Measurements from ENCODE around the gene TMEM185B.
"Not testable (repeated sequence)": the region's sequence is repeated elsewhere in the genome, so short reads cannot be mapped to it uniquely, and the experiment has no call there.

Gene TMEM185B

DNA sequence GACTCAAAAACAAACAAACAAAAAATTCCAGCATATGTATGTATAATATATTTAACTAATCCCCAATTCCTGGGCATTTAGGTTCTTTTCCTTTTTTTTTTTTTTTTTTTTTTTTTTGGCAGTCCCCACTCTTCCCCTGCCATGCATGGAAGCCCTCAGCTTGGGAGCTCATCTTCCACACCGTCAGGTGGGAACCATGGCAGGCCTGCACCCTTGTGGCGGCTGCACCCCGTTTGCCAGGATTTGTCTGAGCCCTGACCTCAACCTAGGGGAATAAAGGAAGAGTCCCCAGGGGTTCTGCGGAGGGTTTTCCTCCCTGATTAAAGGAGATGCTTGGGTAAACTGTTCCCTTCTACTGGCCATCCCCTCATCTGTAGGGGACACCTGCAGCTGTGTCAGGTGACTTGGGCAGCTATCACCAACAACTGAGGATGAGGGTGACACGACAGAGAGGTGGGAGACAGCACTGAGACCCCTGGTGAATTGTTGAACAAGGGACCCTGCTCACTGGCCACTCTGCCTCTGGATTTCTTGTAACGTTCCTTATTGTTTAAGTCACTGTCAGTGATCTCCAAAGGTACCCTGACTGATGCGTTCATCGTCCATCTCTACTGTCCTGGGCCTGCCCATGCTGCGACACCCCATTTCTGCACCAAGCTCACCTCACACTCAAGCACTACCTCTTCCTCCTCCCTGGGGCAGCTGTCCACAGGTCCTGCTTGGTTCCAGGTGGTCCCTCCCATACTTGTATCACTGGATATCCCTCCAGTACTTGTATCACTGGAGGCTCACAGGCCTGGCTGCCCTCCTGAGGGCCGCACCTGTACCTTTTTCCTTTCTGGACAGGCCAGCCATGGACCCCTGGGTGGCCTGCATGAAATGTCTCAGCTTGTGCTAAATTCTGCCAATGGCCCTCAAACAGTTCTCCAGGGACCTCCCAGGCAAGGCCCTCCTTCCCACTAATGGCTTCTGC, 14.5 kb downstream of the TMEM185B start:
- no peak for DNase-seq (ENCODE audit: low read depth, low spot score)

DNA sequence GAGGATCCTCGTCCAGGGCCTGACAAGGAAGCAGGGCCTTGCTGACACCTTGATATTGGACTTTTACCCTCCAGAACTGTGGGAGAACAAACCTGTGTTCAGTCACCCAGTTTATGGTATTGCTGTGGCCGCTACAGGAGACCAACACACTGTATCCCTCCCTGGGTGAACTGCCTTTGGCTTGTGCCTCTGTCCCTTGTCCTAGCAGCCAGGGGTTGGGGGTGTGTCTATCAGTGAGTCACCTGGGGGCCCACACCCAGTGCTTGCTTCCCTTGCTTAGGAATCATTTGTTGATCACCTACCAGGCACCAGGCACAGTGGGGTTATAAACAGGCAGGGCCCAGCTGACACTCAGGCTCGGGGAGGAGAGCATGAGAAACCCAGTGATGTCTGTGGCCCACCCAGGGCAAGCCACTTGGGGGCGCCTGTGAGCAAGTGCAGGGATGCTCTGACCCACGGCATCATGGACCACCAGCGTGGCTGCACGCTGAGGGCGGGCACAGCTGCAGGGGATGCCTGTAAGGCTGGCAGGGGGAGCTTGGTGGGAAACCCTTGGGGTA, 17.1 kb downstream of the TMEM185B start:
- peak; percentile 67 for DNase-seq (ENCODE audit: low read depth, low spot score)

DNA sequence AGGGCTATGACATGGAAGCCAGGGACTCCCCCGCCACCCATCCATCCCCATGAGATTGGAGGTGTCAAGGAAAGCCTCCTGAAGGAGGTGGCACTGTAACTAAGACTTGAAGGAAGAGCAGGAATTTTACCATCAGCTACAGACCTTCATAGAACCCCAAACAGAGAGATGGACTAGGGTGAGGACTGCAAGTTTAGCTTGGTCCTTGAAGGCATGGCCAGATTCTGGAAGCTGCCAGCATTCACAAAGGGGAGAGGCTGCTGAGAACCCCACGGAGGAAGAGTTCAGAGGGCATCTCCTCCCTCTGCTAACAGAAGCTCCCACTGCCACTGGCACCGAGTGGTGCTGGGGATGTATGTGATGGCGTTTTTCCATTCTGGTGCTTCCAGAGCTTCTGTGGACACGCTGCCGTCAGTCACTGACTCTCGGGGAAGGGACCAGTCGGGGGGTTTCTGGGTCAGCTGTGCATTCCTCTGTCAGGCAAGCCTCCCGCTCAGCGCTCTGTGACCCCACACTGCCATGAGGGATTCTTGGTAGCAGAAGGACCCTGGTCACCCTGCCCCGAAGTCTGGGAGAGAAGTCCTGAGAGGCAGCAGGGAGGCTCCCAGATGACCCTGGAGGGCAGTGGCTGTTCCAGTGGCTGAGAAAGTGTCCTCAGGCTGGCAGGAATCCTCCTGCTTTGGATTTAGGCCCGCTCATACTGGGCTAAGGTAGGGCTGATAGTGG, 18.1 kb downstream of the TMEM185B start:
- no peak for DNase-seq (ENCODE audit: low read depth, low spot score)

DNA sequence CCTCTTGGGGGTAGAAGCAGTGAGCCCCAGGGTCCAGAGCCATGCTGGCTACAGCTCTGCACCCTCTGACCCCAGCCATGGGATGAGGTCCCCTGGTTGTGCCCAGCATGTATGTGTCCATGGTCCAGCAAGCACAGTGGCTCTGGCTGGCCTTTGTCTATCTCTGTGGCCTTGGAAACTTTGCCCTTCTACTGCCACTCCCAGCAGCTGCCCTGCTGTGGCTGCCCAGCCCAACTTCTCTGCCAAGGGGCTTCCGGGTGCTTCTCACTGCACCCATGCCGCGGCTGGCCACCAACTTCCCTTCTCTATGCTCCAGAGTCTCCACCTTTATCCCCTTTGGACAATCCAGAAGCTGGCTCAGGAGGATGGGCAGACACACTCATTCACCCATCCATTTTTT, 18.8 kb downstream of the TMEM185B start:
- no peak for DNase-seq (ENCODE audit: low read depth, low spot score)

DNA sequence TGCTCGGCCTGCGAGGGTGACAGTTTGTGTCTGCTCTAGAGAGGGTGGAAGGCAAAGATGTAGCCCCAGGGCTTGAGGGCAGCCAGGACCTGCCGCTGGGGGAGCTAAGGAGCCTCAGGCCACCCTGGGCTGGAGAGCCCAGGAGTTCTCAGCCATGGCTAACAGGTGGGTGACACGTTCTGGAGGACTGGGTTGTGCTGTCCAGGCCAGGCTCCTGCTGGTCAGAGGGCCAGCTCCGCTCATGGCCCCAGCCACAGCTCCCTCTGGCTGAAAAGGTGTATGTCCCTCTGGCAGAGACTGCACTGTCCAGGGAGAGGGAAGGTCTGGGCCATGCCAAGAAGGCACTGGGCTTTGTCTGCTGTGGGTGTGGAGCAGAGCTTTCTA, 19.2 kb downstream of the TMEM185B start:
- DNase-seq (ENCODE audit: low read depth, low spot score), result peak; percentile 57

DNA sequence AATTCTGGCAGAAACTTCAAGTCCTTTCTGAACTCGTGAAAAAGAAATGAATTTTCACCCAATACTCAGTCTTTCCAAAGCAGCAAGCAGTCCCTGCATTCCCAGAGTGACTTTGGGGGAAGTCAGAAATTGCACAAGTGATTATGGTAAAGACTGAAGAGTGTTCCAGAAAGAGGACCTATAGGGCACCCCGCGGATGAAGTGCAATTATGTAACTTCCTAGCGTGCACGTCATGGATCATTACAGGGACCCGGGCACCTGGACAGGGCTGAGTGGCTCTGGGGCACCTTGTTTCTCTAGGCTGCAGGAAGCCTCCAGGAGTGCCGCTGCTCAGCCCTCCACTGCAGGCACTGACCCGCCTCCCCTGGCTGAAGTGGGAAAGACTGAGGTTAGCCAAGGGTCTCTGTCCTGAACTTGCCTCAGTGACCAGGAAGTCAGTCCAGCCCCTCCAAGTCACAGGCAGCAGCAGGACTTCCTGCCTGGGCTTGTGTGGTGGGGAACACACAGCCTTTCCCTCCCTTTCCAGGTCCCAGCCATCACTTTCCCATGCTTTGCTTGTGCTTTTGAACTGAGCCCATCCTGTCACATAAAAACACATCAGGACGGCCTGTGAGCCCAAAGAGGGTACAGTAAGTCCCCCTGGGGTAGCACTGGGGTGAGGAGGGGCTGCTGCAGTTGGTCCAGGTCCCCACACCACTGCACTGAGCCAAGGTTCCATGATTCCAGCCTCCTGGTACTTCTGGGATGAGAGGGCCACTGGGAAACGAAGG, 19.8 kb downstream of the TMEM185B start:
- DNase-seq (ENCODE audit: low read depth, low spot score), result no peak

DNA sequence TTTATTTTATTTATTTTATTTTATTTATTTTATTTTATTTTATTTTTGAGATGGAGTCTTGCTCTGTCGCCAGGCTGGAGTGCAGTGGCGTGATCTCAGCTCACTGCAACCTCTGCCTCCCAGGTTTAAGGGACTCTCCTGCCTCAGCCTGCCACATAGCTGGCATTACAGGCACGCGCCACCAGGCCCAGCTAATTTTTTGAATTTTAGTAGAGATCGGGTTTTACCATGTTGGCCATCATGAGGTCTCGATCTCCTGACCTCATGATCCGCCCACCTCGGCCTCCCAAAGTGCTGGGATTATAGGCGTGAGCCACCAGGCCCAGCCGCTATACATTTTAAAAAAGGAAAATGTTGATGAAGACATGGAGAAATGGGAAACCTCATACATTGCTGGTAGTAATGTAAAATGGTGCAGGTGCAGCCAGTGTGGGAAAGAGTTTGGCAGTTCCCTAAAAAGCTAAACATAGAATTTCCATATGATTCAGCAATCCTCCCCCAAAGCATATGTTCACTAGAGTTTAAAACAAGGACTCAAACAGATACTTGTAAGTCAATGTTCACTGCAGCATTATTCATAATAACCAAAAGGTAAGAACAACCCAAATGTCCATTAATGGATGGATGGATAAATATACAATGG, 23.3 kb downstream of the TMEM185B start:
- not testable (repeated sequence) for DNase-seq (ENCODE audit: low read depth, low spot score)

DNA sequence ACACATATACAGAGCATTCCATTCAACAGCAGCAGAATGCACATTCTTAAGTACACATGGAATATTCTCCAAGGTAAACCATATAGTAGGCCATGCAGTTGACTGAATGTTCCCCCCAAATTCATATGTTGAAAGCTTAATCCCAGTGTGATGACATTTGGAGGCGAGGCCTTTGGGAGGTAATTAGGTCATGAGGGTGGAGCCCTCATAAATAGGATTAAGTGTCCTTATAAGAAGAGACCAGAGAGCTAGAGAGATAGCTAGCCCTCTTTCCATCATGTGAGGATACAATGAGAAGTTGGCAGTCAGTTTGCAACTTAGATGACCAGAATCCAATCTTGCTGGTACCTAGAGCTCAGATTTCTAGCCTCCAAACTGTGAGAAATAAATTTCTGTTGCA, 27.6 kb downstream of the TMEM185B start:
- no peak for DNase-seq (ENCODE audit: low read depth, low spot score)

DNA sequence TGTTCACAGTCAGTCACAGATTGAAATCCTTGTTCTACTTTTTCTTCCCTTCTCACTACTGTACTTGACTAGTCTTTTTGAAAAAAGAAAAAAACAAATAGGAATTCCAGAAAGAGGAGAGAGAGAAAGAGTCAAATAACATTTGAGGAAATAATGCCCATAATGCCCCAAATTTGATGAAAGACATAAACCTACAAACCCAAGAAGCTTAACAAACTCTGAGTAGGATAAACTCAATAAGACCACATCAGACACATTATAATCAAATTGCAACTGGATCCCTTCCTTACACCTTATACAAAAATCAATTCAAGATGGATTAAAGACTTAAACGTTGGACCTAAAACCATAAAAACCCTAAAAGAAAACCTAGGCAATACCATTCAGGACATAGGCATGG, 30.9 kb downstream of the TMEM185B start:
- no peak for DNase-seq (ENCODE audit: low read depth, low spot score)

DNA sequence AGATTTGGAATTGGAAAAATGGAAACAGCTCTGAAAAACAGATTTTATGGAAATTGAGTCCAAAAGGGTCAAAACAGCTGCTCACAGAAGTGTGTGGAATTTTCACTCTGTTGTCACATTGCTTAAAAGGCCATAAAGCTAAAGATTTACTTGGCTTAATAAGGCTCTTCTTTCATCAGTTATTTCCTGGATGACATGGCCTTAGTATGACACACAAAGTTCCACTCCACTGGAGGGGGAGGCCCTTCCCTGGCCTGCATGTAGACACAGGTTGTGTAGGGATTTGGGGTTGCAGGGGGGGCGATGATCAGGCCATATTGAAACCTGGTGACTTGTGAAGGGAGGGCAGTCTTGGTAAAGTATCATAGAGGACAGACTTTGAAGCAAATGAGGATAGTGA, 34.0 kb downstream of the TMEM185B start:
- DNase-seq (ENCODE audit: low read depth, low spot score), result no peak

DNA sequence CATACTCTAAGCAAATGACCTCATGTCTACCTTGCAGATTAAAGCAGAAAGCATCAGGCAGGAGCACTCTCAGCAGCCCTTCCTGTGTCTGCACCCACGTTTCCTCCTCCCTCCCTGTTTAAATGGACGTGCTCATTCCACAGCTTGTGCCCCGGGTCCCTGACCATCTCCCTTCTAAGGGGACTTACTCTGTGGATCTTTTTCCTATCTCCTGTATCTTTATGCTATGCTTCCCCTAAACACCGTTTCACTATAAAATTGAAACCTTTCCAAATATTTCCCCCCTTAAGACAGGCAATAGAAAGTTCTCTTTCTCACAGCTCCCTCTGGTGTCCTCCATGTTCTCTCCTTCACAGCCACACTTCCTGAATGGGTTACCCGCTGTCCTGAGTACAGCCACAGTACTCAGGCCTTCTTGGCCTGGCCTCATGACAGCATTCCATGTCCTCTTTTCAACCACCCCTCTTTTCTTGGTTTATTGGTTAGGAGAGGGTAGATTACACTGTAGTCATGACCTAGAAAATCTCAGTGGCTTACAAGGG, 41.1 kb downstream of the TMEM185B start:
- DNase-seq (ENCODE audit: low read depth, low spot score), result no peak

DNA sequence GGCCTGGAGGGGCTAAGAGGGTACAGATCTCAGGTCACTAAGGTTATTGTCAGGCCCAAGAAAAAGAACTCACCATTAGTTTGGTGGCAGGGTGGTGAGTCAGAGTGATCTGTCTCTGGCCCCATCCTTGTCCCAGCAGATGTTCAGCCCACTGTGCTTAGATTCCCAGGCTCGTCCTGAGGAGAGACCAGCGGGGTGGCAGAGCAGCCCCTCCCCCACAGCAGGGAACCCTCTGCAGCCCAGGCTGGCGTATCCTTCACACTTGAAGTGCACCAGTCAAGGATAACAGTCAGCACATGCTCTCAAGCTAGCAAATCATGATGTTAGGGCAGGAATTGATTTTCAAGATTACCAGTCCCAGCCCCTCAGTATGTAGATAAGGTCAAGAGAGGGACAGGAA, 43.1 kb downstream of the TMEM185B start:
- DNase-seq (ENCODE audit: low read depth, low spot score), result peak; percentile 58

DNA sequence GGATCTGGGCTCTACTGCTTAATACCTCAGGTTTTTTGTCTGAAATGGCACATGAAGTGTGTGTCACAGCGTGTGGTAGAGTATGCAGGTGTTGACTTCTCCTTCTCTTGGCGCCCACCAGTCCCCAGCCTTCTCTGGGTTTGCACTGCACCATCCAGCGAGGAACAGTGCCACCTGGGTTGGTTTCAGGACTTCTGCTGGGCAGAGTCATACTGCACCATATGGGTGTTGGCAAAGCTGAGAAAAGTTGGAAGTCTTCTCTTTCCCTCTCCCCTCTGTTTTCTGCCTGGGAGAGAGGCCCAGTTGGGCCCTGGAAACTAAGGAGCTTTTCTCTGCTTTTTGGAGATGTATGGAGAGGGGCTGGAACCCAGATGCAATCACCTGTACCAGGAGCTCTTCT, 43.8 kb downstream of the TMEM185B start:
- no peak for DNase-seq (ENCODE audit: low read depth, low spot score)

DNA sequence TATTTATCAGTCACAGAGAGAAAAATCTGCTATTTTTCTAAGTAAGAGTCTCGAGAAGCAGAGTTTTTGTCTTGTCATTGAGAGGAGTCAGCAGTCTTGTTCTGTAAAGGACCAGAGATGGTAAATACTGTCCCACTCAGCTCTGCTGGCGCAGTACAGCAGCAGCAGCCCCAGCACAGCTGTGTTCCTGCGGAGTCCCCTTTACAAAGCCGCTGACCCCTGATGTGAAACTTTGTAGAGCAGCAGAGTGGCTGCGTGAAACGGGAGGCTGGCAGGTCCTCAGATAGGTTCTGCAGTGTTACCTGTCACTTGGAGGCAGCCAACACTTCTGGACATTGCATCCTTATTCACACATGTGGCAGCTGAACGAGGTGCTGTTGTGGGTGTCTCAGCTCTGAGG, 45.2 kb downstream of the TMEM185B start:
- no peak for DNase-seq (ENCODE audit: low read depth, low spot score)

DNA sequence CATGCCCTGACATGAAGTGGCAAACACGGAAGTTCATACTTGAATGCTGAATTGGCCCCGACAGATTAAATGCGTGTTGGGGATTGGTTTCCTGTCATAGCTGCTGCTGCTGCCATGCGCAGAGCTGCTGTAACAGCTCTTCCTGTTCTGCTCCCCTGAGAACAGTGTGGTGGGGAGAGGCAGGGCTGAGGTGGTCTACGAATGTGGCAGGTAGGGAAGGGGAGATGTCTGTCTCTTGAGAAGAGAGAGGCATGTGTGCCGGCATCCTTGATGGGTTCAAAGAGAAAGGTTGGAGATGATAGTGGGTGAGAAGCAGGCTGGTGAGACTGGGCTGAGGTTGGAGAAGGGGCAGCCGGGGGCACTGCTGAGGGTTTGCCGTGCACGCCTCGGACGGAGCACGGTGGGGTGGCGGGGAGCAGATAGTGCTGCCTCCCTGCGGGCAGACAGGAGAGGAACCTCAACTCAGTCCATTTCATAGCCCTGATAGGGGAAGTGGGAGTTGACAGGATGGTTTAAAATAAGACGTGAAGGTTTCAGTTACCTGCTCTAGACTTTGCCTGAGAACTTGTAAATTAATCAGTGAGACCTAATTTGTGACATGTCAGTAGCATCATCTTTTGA, 46.1 kb downstream of the TMEM185B start:
- no peak for DNase-seq (ENCODE audit: low read depth, low spot score)

DNA sequence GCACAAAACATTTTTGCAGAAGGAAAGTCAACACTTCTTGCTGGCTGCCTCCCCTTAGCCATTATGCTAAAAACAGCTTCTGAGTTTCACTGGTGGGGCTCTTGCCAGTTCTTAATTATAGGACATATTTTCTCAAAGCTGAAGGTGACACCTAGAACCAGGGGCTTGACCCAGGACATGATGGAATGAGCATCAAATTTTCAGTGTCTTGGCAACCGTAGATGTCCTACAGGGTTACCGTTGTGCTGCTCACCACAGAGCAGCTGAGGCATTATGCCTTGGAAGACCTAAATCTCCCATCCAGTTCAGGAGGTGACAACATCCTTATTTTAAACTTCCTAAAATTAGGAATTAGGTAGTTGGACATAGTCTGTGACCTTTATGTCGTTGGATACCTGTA, 46.7 kb downstream of the TMEM185B start:
- DNase-seq (ENCODE audit: low read depth, low spot score), result no peak

DNA sequence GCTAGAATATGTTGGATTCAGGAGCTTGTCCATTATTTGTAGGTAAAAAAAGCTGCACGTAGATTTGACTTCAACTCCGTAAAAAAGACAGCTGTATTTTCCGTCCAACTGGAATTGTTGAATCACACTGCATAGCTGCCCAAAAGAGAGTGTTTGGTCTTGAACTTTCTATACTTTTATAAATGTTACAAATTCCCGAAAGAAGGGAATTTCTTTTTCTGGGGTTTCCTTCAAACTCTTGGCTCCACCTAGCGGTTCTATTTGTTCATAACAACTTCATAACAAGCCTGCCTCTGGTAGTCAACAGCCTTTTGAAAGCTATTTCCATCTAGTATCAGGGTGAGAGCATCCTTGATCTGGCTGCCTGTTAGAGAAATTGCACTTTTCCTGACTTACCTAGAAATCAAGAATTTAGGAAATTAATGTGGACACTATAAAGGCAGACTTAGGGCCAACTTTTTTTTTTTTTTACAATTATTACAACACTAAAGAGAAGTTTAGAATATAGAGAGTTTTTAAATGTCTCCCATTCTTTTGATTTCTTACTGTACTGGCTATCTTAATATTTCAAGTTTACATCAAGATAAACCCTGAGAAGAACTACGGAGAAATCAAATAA, 48.1 kb downstream of the TMEM185B start:
- peak; percentile 55 for DNase-seq (ENCODE audit: low read depth, low spot score)
